ENCODE results near the gene CSAD.

- TF ChIP-seq POLR2A (IDR thresholded peaks at IDR 0.05): no peak
- TF ChIP-seq CTCF (IDR thresholded peaks at IDR 0.05): no peak
Measured at GRCh38 chr12:53169644-53170043, 11.1 kb downstream of the CSAD start.

All from right lobe of liver (tissue), 4 donors.